HG03095 (cell line): ENCODE data around the gene SIK2.

Experiments used
- ATAC-seq: cut with Tn5 transposase; IDR thresholded peaks from one replicate; pipeline ENCODE4 v1.9.1; 2021; ENCODE audit warnings: moderate library complexity; ENCODE audit not compliant: unreplicated experiment

SIK2 gene

GRCh38 chr11:111581341-111581740 is 20.9 kb upstream of the SIK2 start:
- no peak for ATAC-seq

- ATAC-seq = no peak
Measured at GRCh38 chr11:111582163-111582562, 20.1 kb upstream of the SIK2 start.

DNA sequence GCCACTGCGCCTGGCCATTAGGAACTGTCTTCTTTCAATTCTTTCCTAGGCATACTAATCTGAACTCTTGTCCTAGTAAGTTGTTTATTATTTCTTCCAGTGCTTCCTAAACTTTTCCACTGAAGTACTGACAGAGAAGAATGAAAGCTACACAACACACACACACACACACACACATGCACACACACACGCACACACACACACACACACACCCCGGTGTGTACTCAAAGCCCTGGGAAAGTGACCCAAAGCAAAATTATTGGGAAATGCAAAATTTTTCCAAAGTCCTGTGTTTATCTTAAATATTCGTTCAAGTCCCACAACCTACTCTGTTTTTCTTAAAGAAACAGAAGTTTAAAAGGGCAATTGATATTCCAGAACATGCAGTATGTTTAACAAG is 19.4 kb upstream of the SIK2 start:
- no peak for ATAC-seq

GRCh38 chr11:111585371-111585770 is 16.9 kb upstream of the SIK2 start:
- ATAC-seq = no peak

- ATAC-seq = no peak
Measured at GRCh38 chr11:111586388-111586831, 15.8 kb upstream of the SIK2 start.

GRCh38 chr11:111589114-111589513 is 13.1 kb upstream of the SIK2 start:
- ATAC-seq = no peak

GRCh38 chr11:111589886-111590499 is 12.3 kb upstream of the SIK2 start:
- ATAC-seq = no peak

DNA sequence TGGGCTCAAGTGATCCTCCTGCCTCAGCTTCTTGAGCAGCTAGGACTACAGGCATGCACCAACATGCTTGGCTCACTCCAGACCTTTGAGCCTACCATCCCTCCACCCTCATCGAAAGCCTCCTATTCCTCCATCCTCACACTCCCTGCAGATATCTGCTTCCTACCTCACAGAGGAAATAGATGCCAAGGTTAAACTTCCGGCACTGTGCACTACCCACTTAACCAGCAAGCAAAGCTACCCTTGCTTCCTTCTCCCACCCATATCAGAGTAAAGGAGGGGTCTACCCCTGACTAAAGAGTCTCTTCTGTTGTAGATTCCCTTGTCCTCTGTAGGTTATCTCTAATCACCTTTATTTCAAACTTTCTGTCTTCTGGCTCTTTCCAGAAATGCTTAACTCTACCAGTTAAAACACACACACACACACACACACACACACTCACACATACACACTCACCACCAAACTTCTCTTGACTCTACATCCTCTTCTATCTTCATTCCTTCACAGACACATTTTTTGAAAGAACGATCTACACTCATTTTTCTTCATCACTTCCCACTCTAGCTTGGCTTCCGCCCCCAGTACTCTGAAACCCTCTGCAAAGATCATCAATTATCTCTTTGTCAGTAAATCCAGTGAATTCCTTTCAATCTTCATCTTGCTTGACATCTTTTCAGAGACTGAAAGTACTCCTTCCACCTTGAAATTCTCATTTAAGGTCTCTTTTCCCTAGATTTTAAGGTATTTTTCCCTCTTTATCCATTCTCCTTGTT is 10.9 kb upstream of the SIK2 start:
- ATAC-seq = no peak

- ATAC-seq = no peak
Measured at GRCh38 chr11:111592491-111592890, 9.8 kb upstream of the SIK2 start.

- no peak for ATAC-seq
Measured at GRCh38 chr11:111596319-111596718, 5.9 kb upstream of the SIK2 start.

GRCh38 chr11:111598148-111598547 is 4.1 kb upstream of the SIK2 start:
- no peak for ATAC-seq

- ATAC-seq = no peak
Measured at GRCh38 chr11:111598559-111598958, 3.7 kb upstream of the SIK2 start.

- no peak for ATAC-seq
Measured at GRCh38 chr11:111601636-111601978, 642 bp upstream of the SIK2 start.

GRCh38 chr11:111602865-111603610 is 789 bp downstream of the SIK2 start:
- peak; percentile 0 for ATAC-seq

DNA sequence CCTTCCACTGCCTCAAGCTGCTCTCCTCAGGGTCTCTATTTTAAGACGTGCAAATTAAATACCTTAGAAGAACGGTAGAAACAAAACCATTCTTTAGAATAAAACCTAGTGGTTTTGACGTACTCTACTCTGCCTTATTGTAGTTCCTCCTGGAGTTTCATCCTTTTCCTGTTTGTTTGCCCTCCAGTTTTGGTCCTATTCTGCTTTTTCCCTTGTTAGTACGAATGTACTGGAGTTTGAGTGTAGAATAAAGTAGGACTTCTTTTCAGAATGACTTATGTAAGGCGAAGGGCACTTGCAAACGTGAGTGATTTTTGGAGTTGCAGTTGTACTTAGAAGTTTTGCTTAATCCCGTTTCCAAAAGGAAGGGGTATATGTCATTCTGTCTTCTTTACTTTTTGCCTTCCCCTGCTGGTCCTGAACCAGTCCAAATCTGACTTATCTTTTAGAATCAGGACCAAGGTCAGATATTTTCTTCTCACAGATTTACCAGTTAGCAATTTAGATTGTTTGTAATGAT is 1.4 kb downstream of the SIK2 start:
- no peak for ATAC-seq

DNA sequence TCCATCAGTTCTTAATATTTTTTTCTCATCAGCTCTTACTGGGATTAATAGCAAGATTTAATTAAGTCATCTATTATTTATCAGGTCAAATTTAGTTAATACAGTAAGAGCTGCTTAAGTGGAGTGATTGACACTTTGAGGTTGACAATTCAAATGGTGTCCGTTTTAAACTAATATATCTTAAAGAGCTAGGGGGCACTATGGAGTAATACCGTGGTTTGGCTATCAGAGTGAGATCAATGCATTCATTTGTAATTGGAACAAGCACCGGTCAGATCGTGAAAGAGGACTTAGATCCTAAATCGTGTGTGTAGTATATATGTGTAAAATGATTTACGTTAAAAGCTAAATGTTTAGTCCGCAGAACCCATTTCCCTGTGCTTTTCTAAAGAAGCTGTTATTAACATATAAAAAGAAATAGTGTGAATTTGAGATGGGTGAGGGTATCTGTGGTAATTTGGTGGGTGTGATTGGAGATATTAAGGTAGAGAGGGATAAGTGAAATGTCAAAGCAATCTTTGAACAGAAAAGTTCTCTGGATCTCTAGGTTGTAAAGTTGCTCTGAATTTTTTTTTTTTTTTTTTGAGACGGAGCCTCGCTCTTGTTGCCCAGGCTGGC is 2.3 kb downstream of the SIK2 start:
- ATAC-seq = no peak

DNA sequence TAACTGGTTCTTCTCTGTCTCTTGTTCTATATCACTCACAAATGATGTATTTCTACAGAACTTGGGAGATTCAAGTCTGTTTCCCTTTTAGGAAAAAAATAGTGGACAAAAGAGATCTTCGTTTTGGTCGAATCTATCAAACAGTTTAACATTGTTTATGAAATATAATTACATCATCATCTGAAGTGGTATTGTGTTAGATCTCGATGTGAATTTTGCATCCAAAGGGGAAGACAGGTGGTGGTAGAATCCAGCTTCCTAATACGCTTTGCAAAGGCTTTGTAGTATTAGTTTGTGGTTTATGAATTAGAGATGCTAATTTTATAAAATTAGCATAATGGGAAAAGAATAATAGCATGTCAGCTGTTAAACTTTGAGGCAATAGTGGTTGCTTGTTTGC is 3.4 kb downstream of the SIK2 start:
- no peak for ATAC-seq

DNA sequence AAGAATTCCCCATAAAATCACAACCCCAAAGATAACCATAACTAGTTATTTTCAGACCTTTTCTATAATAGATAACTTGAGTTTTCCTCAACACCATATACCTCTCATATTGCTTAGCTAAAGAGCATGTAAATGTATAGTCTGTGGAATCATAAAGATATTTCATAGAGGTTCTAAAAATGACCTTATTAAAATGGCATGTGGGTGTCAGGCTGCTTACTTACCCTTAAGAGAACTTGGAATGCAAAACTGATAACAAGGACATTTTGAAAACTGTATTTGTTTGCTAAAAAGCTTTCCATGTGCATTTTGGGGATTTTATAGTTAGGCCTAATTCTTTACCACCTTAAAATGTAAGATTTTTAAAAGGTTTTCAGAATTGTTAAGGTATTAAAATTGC is 4.7 kb downstream of the SIK2 start:
- no peak for ATAC-seq

GRCh38 chr11:111607751-111608150 is 5.5 kb downstream of the SIK2 start:
- no peak for ATAC-seq

GRCh38 chr11:111612224-111612623 is 10.0 kb downstream of the SIK2 start:
- ATAC-seq = no peak

DNA sequence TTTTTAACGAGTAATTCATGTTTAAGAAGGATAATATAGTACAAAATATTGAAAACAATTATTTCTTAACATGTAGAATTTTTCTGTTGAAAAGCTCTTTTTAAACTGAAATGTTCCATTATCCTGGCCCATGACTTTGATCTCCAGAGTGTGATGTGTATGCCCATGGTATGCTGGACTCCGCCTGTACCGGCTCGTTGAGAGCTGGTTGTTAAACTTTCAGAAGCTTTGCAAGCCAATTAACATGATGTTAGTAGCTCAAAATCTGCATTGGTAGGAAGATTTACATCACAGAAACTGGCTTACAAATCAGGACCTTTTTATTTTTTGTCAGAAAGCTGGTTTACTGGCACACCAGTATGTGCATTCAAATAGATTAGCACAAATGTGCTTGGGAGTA is 15.0 kb downstream of the SIK2 start:
- ATAC-seq = no peak
